GM12874 (cell line): Measurements from ENCODE around the gene RALBP1.
A peak's percentile ranks its signal among the peaks of the same experiment; 100 is the strongest.

Source experiments
- CTCF ChIP-seq: IDR thresholded peaks from 2 replicates; pipeline ENCODE4 v1.5.1; 2011; ENCODE audit warnings: low read depth, mild to moderate bottlenecking, control low read depth, low read length, moderate library complexity; ENCODE audit not compliant: insufficient read depth

RALBP1 gene

GRCh38 chr18:9507565-9508088 lies 32.3 kb downstream of the RALBP1 start:
- no peak for TF ChIP-seq CTCF

GRCh38 chr18:9508446-9509025 lies 33.2 kb downstream of the RALBP1 start:
- TF ChIP-seq CTCF: no peak

- no peak for TF ChIP-seq CTCF
These were observed 38.7 kb downstream of the RALBP1 start for GRCh38 chr18:9513971-9514512.

- TF ChIP-seq CTCF: peak; percentile 62
These were observed 41.2 kb downstream of the RALBP1 start for GRCh38 chr18:9516437-9517064.

- TF ChIP-seq CTCF: no peak
These were observed 42.6 kb downstream of the RALBP1 start for GRCh38 chr18:9517869-9518268.

GRCh38 chr18:9519399-9519798 lies 44.1 kb downstream of the RALBP1 start:
- no peak for TF ChIP-seq CTCF

GRCh38 chr18:9520666-9521065 lies 45.4 kb downstream of the RALBP1 start:
- TF ChIP-seq CTCF: no peak
